22Rv1 (cell line): Measurements from ENCODE around the gene RBM10.

Experiments used
- H3K27ac ChIP-seq: fragments of 450-650 bp; 2 replicates; pipeline ENCODE4 v1.5.1; 2017
- ZFX ChIP-seq: fragments of 450-650 bp; IDR thresholded peaks from 2 replicates; pipeline ENCODE4 v1.6.1; 2017; ENCODE audit warnings: antibody characterized with exemption, borderline replicate concordance
- TF ChIP-seq, protein P1 (sequence below): fragments of 450-650 bp; IDR thresholded peaks from 2 replicates; pipeline ENCODE4 v1.5.1; 2017; ENCODE audit warnings: mild to moderate bottlenecking

Gene RBM10

GRCh38 chrX:47196098-47196497, 51.1 kb downstream of the RBM10 start:
- TF ChIP-seq, protein P1, sequence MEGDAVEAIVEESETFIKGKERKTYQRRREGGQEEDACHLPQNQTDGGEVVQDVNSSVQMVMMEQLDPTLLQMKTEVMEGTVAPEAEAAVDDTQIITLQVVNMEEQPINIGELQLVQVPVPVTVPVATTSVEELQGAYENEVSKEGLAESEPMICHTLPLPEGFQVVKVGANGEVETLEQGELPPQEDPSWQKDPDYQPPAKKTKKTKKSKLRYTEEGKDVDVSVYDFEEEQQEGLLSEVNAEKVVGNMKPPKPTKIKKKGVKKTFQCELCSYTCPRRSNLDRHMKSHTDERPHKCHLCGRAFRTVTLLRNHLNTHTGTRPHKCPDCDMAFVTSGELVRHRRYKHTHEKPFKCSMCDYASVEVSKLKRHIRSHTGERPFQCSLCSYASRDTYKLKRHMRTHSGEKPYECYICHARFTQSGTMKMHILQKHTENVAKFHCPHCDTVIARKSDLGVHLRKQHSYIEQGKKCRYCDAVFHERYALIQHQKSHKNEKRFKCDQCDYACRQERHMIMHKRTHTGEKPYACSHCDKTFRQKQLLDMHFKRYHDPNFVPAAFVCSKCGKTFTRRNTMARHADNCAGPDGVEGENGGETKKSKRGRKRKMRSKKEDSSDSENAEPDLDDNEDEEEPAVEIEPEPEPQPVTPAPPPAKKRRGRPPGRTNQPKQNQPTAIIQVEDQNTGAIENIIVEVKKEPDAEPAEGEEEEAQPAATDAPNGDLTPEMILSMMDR = no peak
- TF ChIP-seq ZFX = no peak
- no peak overlapping the region for H3K27ac ChIP-seq

DNA sequence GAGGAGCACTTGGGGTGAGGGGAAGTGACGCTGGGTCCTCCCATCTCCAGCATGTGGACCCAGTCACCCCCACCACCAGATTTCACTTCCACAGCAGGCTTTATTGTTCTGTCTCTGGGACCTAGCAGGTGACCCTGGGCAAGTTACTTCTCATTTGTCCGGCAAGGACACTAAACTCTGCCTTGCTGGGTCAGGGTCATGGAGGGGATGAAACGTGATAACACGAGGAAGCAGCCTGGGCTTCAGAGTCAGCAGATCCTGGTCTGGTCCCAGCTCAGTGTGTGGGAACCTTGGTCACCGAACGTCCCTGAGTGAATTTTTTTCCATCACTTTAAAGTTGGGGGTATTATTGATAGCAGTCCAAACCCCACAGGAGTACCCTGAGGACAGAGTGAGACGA, 52.5 kb downstream of the RBM10 start:
- no peak for TF ChIP-seq ZFX
- TF ChIP-seq, protein P1 = no peak
- H3K27ac ChIP-seq = no peak overlapping the region

GRCh38 chrX:47198026-47198686, 53.1 kb downstream of the RBM10 start:
- no peak for TF ChIP-seq ZFX
- TF ChIP-seq, protein P1 = no peak
- no peak overlapping the region for H3K27ac ChIP-seq

GRCh38 chrX:47198687-47199080, 53.7 kb downstream of the RBM10 start:
- no peak overlapping the region for H3K27ac ChIP-seq
- TF ChIP-seq, protein P1 = no peak
- TF ChIP-seq ZFX = no peak

- no peak for TF ChIP-seq ZFX
- TF ChIP-seq, protein P1 = no peak
- no peak overlapping the region for H3K27ac ChIP-seq
Observed at GRCh38 chrX:47199286-47199685, 54.3 kb downstream of the RBM10 start.

DNA sequence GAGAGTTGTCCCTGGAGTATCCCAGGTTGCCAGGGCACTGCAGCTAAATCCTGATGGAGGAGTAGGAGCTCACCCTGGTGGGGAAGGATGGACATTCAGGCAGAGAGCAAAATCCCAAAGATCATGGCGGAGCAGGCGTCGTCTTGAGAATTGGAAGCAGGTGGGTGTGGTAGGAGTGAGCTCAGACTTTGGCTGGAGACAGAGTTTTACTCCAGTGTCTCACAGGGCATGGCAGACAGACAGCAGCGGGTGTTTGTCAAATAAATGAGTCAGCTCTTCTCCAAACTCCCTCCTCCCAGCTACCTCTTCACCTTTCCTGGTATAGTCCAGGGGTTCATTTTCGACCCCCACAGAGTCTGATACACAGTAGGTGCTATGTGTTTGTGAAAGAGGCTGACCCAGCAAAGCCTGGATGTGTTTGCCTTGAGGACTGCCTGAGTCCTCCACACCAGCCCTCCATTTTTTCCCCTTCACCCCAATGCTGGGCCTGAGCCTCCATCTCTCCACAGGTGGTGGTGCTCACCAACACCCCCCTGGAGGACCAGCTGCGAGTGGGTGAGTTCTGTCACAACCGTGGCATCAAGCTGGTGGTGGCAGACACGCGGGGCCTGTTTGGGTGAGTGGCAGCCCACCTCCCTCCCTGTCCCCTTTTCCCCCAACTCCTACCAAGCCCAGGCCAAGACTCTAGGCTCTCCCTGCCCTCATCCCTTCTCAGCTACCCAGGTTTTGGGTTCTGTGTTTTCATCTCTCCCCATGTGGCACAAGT, 55.5 kb downstream of the RBM10 start:
- H3K27ac ChIP-seq = no peak overlapping the region
- TF ChIP-seq ZFX = no peak
- TF ChIP-seq, protein P1 = no peak

DNA sequence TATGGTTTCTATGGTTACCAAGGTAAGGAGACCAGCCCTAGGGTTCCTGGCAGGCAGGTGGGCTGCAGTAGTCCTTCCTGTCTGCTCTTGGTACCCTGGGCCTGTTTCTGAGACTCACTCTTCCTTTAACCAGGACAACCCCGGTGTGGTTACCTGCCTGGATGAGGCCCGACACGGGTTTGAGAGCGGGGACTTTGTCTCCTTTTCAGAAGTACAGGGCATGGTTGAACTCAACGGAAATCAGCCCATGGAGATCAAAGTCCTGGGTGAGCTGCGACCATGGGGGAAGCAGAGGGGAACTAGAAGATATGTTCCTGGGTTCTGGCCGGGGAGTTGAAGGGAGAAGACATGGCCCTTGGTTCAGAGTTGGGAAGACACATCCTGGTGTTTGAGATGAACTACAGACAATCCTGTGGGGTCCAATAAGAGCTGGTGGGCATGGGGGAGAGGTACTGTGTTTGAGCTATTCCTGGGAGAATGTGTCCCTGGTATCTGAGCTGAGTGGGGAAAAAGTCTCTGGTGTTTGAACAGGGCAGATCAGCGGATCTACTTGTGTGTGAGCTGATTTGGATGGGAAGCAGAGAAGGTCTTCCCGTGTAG, 56.4 kb downstream of the RBM10 start:
- TF ChIP-seq, protein P1 = no peak
- no peak for TF ChIP-seq ZFX
- no peak overlapping the region for H3K27ac ChIP-seq
